HepG2 (cell line): ENCODE measurements around the gene IKZF4. TPM values are rescaled to one million over a fixed set of nuclear protein-coding genes. Genes with fewer than 3 reads are reported as not detected.

ENCODE experiments used
- ATAC-seq: fragments of 200-7000 bp; cut with Tn5 transposase; 3 replicates; pipeline ENCODE4 v1.9.1; 2020; ENCODE audit warnings: mild to moderate bottlenecking, moderate library complexity
- BruUV-seq: library from RNA; stranded (reverse); fragments of 400-500 nt; replicated peaks from 2 replicates; lab custom pipeline; 2021; lab: Mats Ljungman, UMichigan
- CTCF ChIA-PET: fragments of 300-600 bp; formaldehyde crosslinking; extraction: SDS; loops from one replicate; lab custom pipeline; 2021; ENCODE audit warnings: low total read pairs, inconsistent platforms, low intra/inter-chr PET ratio; lab: Yijun Ruan, JAX
- POLR2A ChIA-PET: fragments of 350-600 bp; sonication (Branson Sonifier 250); formaldehyde crosslinking; loops from one replicate; lab custom pipeline; 2020; ENCODE audit warnings: antibody characterized with exemption, inconsistent platforms; lab: Yijun Ruan, JAX
- DNase-seq: peaks from one replicate; pipeline ENCODE4 v3.0.0-alpha.2; 2015; ENCODE audit warnings: low spot score
- FAIRE-seq: peaks from 3 replicates; lab custom pipeline; 2011; peaks lifted over from hg19 to GRCh38; lab: Jason Lieb, UNC
- H2AFZ ChIP-seq: one replicate; pipeline ENCODE4 v1.6.1; 2011; ENCODE audit warnings: low read length, inconsistent platforms
- H3K27ac ChIP-seq: fragments of 300-600 bp; 3 replicates; pipeline ENCODE4 v1.8.0; 2011; ENCODE audit warnings: mixed run types, mild to moderate bottlenecking, mixed read lengths, low read length, inconsistent platforms; ENCODE audit not compliant: insufficient read depth; ENCODE audit errors: extremely low read length
- H3K27me3 ChIP-seq, 2 experiments: fragments of 200-600 bp in 1 of 2; 2 replicates in 1 of 2; 3 replicates in 1 of 2; pipeline versions ENCODE4 v1.6.0 to v1.8.0; 2011; ENCODE audit warnings: low read length in 2 of 2, mild to moderate bottlenecking in 2 of 2, moderate library complexity in 2 of 2, inconsistent platforms in 1 of 2; ENCODE audit not compliant: insufficient read depth in 2 of 2, control insufficient read depth in 1 of 2
- H3K36me3 ChIP-seq, 2 experiments: fragments of 200-600 bp in 1 of 2; replicated peaks in 1 of 2; 2 replicates in 1 of 2; 3 replicates in 1 of 2; pipeline versions ENCODE4 v1.5.1 to v1.8.0; 2011; ENCODE audit warnings: low read length in 2 of 2, inconsistent platforms in 1 of 2; ENCODE audit not compliant: insufficient read depth in 2 of 2, control insufficient read depth in 1 of 2
- H3K4me1 ChIP-seq: 2 replicates; pipeline ENCODE4 v1.5.1; 2012; ENCODE audit warnings: low read length, inconsistent platforms; ENCODE audit not compliant: insufficient read depth
- H3K4me2 ChIP-seq: 2 replicates; pipeline ENCODE4 v1.6.0; 2011; ENCODE audit warnings: low read depth, low read length, inconsistent platforms
- H3K4me3 ChIP-seq, 3 experiments: fragments of 200-600 bp in 1 of 3; sonication (generic), shearing (Covaris generic) in 1 of 3; replicated peaks in 1 of 3; 2 replicates each; pipeline ENCODE4 v1.5.1; 2011 to 2016; ENCODE audit warnings: low read length in 3 of 3, inconsistent platforms in 2 of 3, low read depth in 2 of 3, mild to moderate bottlenecking in 2 of 3, control low read depth in 1 of 3, mixed read lengths in 1 of 3; ENCODE audit not compliant: insufficient read depth in 1 of 3
- H3K79me2 ChIP-seq: one replicate; pipeline ENCODE4 v1.6.1; 2011; ENCODE audit warnings: low read length, inconsistent platforms; ENCODE audit not compliant: insufficient read depth
- H3K9ac ChIP-seq: 2 replicates; pipeline ENCODE4 v1.6.0; 2011; ENCODE audit warnings: mild to moderate bottlenecking, low read depth, low read length, inconsistent platforms; ENCODE audit not compliant: insufficient read depth
- H3K9me3 ChIP-seq: 2 replicates; pipeline ENCODE4 v1.5.1; 2012; ENCODE audit warnings: mild to moderate bottlenecking, low read length
- H4K20me1 ChIP-seq: 2 replicates; pipeline ENCODE4 v1.6.0; 2011; ENCODE audit warnings: inconsistent platforms, mild to moderate bottlenecking, low read length, moderate library complexity; ENCODE audit not compliant: insufficient read depth
- ARNTL ChIP-seq: sonication (generic); formaldehyde crosslinking; IDR thresholded peaks from 2 replicates; pipeline ENCODE4 v1.4.0; 2020; ENCODE audit warnings: mild to moderate bottlenecking, missing genetic modification reagents
- HOXA9 ChIP-seq: sonication (generic); formaldehyde crosslinking; IDR thresholded peaks from 2 replicates; pipeline ENCODE4 v1.8.1; 2022; ENCODE audit warnings: missing genetic modification reagents, mild to moderate bottlenecking, moderate library complexity, borderline replicate concordance
- KMT2B ChIP-seq: IDR thresholded peaks from 2 replicates; pipeline ENCODE4 v1.6.1; 2016; ENCODE audit warnings: missing genetic modification reagents, missing compliant biosample characterization
- MTF1 ChIP-seq: sonication (generic); formaldehyde crosslinking; IDR thresholded peaks from 2 replicates; pipeline ENCODE4 v1.5.0; 2020; ENCODE audit warnings: missing genetic modification reagents
- NFIC ChIP-seq: IDR thresholded peaks from 2 replicates; pipeline ENCODE4 v1.6.1; 2012; ENCODE audit warnings: mild to moderate bottlenecking, low read length, inconsistent platforms
- SAP130 ChIP-seq: IDR thresholded peaks from 2 replicates; pipeline ENCODE4 v1.6.1; 2016; ENCODE audit warnings: low read depth
- SKI ChIP-seq: fragments of 450-650 bp; IDR thresholded peaks from one replicate; pipeline ENCODE4 v1.6.1; 2018; ENCODE audit warnings: mild to moderate bottlenecking; ENCODE audit not compliant: partially characterized antibody
- SRSF9 ChIP-seq: fragments of 200-400 bp; formaldehyde crosslinking; IDR thresholded peaks from 2 replicates; pipeline ENCODE4 v1.6.1; 2018; ENCODE audit warnings: borderline replicate concordance, mild to moderate bottlenecking, low read depth, low read length; ENCODE audit not compliant: insufficient read depth, poor library complexity, severe bottlenecking
- TRAFD1 ChIP-seq: sonication (generic); formaldehyde crosslinking; IDR thresholded peaks from 2 replicates; pipeline ENCODE4 v1.5.1; 2020; ENCODE audit warnings: missing genetic modification reagents, mild to moderate bottlenecking, borderline replicate concordance
- ZBTB42 ChIP-seq: sonication (generic); formaldehyde crosslinking; IDR thresholded peaks from 2 replicates; pipeline ENCODE4 v1.5.0; 2020; ENCODE audit warnings: mild to moderate bottlenecking, missing genetic modification reagents
- ZNF296 ChIP-seq: sonication (generic); formaldehyde crosslinking; conservative IDR thresholded peaks from 2 replicates; pipeline ENCODE4 v1.5.0; 2020; ENCODE audit warnings: mild to moderate bottlenecking, missing genetic modification reagents
- ZNF3 ChIP-seq: IDR thresholded peaks from 2 replicates; pipeline ENCODE4 v1.7.0; 2017; ENCODE audit warnings: inconsistent platforms
- ZNF335 ChIP-seq: sonication (generic); formaldehyde crosslinking; IDR thresholded peaks from 2 replicates; pipeline ENCODE4 v1.4.0; 2020; ENCODE audit warnings: missing genetic modification reagents
- ZSCAN29 ChIP-seq: sonication (generic); formaldehyde crosslinking; conservative IDR thresholded peaks from 2 replicates; pipeline ENCODE4 v1.4.0; 2020; ENCODE audit warnings: mild to moderate bottlenecking, missing genetic modification reagents
- whole genome bisulfite sequencing: methylation state at CpG from one replicate; pipeline ENCODE4 v1.1.6; 2017; ENCODE audit warnings: low lambda C conversion rate; 5-methylcytosine and 5-hydroxymethylcytosine counted together
- in situ Hi-C: cut with HindIII; loops from 2 replicates; pipeline ENCODE4 v1.10.0; 2017; ENCODE audit warnings: low pct_unique_long_range_greater_than_20kb; ENCODE audit not compliant: extremely low pct_ligation_motif_present
- intact Hi-C: fragments of 100-400 bp; cut with micrococcal nuclease; formaldehyde crosslinking; loops from one replicate; pipeline ENCODE4 v1.10.0; 2022; ENCODE audit not compliant: unreplicated experiment
- polyA plus RNA-seq, 8 experiments: library from polyadenylated mRNA; depleted of rRNA in 3 of 8; stranded (reverse) in 7 of 8; unstranded in 1 of 8; fragments of >200 nt; fragmentation: Illumina TruSeq in 4 of 8; extraction: Trizol in 4 of 8; gene quantifications; 2 replicates each; pipeline versions ENCODE4 v1.2.1 to v1.2.3, GENCODE V29; 2011 to 2016; ENCODE audit warnings: low read depth in 4 of 8, missing spikeins in 1 of 8, mixed read lengths in 1 of 8; ENCODE audit not compliant: insufficient read depth in 1 of 8
- total RNA-seq, 5 experiments: library from RNA; depleted of rRNA; stranded (reverse); fragments of >200 nt; fragmentation: Illumina TruSeq; extraction: Trizol; gene quantifications; 2 replicates each; pipeline ENCODE4 v1.2.3, GENCODE V29; 2016; ENCODE audit warnings: low read depth in 1 of 5

The IKZF4 gene
- total and polyA plus RNA-seq, 2 of the 13 experiments (the other 11 are each of a cell fraction or from before 2014, with no cell fraction given): 0.58 to 2.2 TPM

DNA sequence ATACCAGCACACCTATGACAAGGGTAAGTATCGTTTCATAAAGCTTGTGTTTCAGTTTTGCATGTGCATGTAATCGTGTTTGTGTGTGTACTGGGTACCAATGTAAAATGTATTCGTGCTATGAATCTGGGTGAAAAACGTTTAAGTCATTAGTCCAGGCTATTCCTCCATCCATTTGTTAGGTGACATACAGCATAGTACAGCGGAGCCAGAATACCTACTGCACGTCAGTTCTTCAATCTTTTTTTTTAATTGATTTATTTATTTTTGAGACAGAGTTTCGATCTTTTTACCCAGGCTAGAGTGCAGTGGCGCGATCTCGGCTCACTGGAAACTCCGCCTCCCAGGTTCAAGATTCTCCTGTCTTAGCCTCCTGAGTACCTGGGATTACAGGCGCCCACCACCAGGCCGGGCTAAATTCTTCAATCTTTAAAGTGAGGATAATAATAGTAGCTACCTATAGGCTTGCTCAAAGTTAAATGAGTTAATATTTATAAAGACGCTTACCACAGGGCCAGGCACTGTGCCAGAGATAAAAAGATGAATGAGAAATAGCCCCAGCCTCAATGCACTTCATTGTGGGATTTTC is 20.2 kb downstream of the IKZF4 start:
- peak overlapping the region; percentile 52 for H2AFZ ChIP-seq

DNA sequence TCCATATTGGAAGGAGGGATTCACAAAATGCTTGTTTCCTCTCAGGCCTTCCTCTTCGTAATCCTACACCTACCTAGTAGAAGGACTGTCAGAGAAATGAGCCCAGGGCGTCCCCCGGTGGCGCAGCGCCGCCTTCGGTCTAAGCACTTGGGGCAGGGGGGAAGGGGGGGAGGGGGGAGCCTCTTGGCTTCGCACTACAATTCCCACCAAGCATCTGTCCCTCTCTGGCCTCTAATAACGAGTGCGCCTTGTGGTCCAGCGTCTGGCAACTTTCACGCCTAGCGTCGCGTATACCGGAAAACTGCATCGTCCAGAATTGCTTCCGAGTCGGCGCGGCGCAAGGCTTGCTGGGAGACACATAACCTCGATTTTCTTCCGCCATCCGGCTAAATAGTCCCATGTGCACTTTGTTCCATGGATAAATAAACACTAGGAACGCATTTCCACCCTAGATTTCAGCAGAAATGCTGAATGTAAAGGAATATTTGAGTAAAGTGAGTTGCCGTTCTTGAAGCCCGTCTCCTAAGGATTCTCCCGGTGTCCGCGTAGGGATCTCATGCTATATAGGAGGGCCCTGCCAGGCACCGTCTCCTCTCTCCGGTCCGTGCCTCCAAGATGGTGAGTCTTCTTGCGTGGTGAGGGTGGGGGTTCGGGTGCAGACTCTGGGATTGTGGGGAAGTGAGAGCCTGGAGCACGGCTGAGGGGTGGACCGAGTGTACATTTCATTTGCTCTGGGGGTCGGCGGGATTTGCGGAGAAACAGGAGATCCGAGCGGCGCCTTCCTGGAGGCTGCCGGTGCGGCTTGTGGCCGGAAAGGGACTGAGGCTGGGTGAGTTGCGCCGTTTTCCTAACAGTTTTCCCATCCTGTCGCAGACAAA is 20.9 kb downstream of the IKZF4 start, which contains the start of gene RPS26:
RPS26 (plus strand) TSS at position 367 of the 878 bp plus-strand sequence; CDS start at position 616, 249 bp downstream.
- Histone ChIP-seq H4K20me1 (peaks cover 6% of the 10 kb centered on the region; the same call in 1 of the 2 replicates), H3K9ac (peak within 1 kb of the TSS; percentile 99), H3K36me3 (peaks cover 2 to 20% of the 10 kb centered on the region in 2 experiments), H3K9me3 (no peaks in the 10 kb centered on the region), H3K4me3 (peak within 1 kb of the TSS; percentile 84 to 94 (median 87)), H3K27ac (peak within 1 kb of the TSS; percentile 98), H3K79me2 (peaks cover 21% of the 10 kb centered on the region), H3K4me2 (peak within 1 kb of the TSS; percentile 91), H2AFZ (peak within 1 kb of the TSS; percentile 100), H3K4me1 (peaks cover 45% of the 10 kb centered on the region), H3K27me3 (no peaks in the 10 kb centered on the region)
- peak; percentile 95 for ATAC-seq
- WGBS: 2% methylated on average over 30 of the region's 50 CpGs
- intact Hi-C loops (loop anchor here (1.0 kb wide), 4 partner anchors 12 to 211 kb away; partner anchors contain the start of gene DGKA), in situ Hi-C loops (no loop called here)
- CTCF ChIA-PET: interaction anchor here (0.7 to 1.9 kb wide), 4 partner anchors 12 to 86 kb away, joined by 4 to 5 read pairs (median 4); partner anchors contain the start of gene SUOX
- no TSS peak for BruUV-seq
- peak; percentile 86 for FAIRE-seq
- POLR2A ChIA-PET: interaction anchor here (1.4 to 3.4 kb wide), 4 partner anchors 39 to 68 kb away, joined by 3 to 26 read pairs (median 6); partner anchors contain the start of genes PA2G4, RAB5B and SUOX
- peak; percentile 99 for DNase-seq
- TF ChIP-seq SKI (peak; percentile 34), KMT2B (CRISPR knock-in tag) (peak; percentile 96), TRAFD1 (CRISPR knock-in tag) (peak; percentile 41; the same call in 1 of the 2 replicates), ZNF296 (no peak), MTF1 (peak; percentile 69; the same call in 1 of the 2 replicates), ARNTL (CRISPR knock-in tag) (0 out of 2 replicates have a peak, but pooled peaks have one; percentile 20), ZNF335 (peak; percentile 80), HOXA9 (CRISPR knock-in tag) (0 out of 2 replicates have a peak, but pooled peaks have one; percentile 22)

More for the DNA sequence above, 20.2 kb downstream of the IKZF4 start:
- ChIA-PET POLR2A (interaction anchor here (0.6 to 3.4 kb wide), 6 partner anchors 25 to 67 kb away, joined by 3 to 26 read pairs (median 6); partner anchors contain the start of genes PA2G4, RAB5B and SUOX), CTCF (interaction anchor here (1.2 to 1.9 kb wide), 3 partner anchors 11 to 85 kb away, joined by 4 to 5 read pairs (median 4); partner anchors contain the start of gene SUOX)
- Histone ChIP-seq H3K79me2 (peaks cover 21% of the 10 kb centered on the region), H3K9ac (peak overlapping the region; percentile 60), H3K4me3 (peak overlapping the region; percentile 28 to 70 (median 67)), H4K20me1 (peaks cover 6% of the 10 kb centered on the region; the same call in 1 of the 2 replicates), H3K27me3 (no peaks in the 10 kb centered on the region), H3K4me2 (peak overlapping the region; percentile 89), H3K27ac (peak overlapping the region; percentile 72), H3K4me1 (peaks cover 44% of the 10 kb centered on the region), H3K9me3 (no peaks in the 10 kb centered on the region), H3K36me3 (peaks cover 2 to 20% of the 10 kb centered on the region in 2 experiments)
- 12% methylated on average over 14 of the region's 14 CpGs for WGBS
- FAIRE-seq (no peak), ATAC-seq (peak; percentile 32), DNase-seq (no peak)
- TSS peak; percentile 84 for BruUV-seq
- in situ Hi-C loops (no loop called here), intact Hi-C loops (loop anchor here (1.0 kb wide), 4 partner anchors 12 to 211 kb away; partner anchors contain the start of gene DGKA)
- peak; percentile 48 for TF ChIP-seq NFIC
- no peak for TF ChIP-seq ZBTB42 (CRISPR knock-in tag)
- 0 out of 2 replicates have a peak, but pooled peaks have one; percentile 13 for TF ChIP-seq ZNF3 (CRISPR knock-in tag)
- TF ChIP-seq SRSF9: no peak
- TF ChIP-seq KMT2B (CRISPR knock-in tag): no peak
- TF ChIP-seq ZSCAN29 (CRISPR knock-in tag): no peak
- no peak for TF ChIP-seq SAP130
